Astrocyte (in vitro differentiated cells and primary cell): ENCODE results near the gene NUP214. TPM values are rescaled to one million over a fixed set of nuclear protein-coding genes. Genes with fewer than 3 reads are reported as not detected.

Experiments used
- DNase-seq: peaks from one replicate; pipeline ENCODE4 v3.0.0-alpha.2; 2010; ENCODE audit warnings: low read depth
- FAIRE-seq: peaks from 2 replicates; lab custom pipeline; 2011; peaks lifted over from hg19 to GRCh38; lab: Jason Lieb, UNC
- H2AFZ ChIP-seq: 2 replicates; pipeline ENCODE4 v1.6.0; 2012; ENCODE audit warnings: low read depth, low read length, inconsistent platforms
- H3K27ac ChIP-seq: 2 replicates; pipeline ENCODE4 v1.5.1; 2011; ENCODE audit warnings: low read depth, low read length, inconsistent platforms
- H3K27me3 ChIP-seq: 2 replicates; pipeline ENCODE4 v1.6.0; 2011; ENCODE audit warnings: low read length, inconsistent platforms; ENCODE audit not compliant: insufficient read depth
- H3K36me3 ChIP-seq: 2 replicates; pipeline ENCODE4 v1.5.1; 2011; ENCODE audit warnings: low read length, inconsistent platforms; ENCODE audit not compliant: insufficient read depth
- H3K4me1 ChIP-seq: 2 replicates; pipeline ENCODE4 v1.5.1; 2011; ENCODE audit warnings: low read length, inconsistent platforms; ENCODE audit not compliant: insufficient read depth
- H3K4me2 ChIP-seq: 2 replicates; pipeline ENCODE4 v1.6.0; 2012; ENCODE audit warnings: low read length, inconsistent platforms
- H3K4me3 ChIP-seq: 2 replicates; pipeline ENCODE4 v1.5.1; 2011; ENCODE audit warnings: low read depth, mild to moderate bottlenecking, low read length, inconsistent platforms; ENCODE audit not compliant: insufficient read depth
- H3K79me2 ChIP-seq: 2 replicates; pipeline ENCODE4 v1.6.0; 2012; ENCODE audit warnings: mild to moderate bottlenecking, low read length, inconsistent platforms; ENCODE audit not compliant: insufficient read depth
- H3K9ac ChIP-seq: 2 replicates; pipeline ENCODE4 v1.6.0; 2012; ENCODE audit warnings: mild to moderate bottlenecking, low read length, inconsistent platforms
- H3K9me3 ChIP-seq: 2 replicates; pipeline ENCODE4 v1.5.1; 2012; ENCODE audit warnings: low read depth, mild to moderate bottlenecking, low read length, inconsistent platforms; ENCODE audit not compliant: insufficient read depth
- H4K20me1 ChIP-seq: 2 replicates; pipeline ENCODE4 v1.6.0; 2012; ENCODE audit warnings: low read length, inconsistent platforms; ENCODE audit not compliant: insufficient read depth
- H3K27ac Mint-ChIP-seq: one replicate; pipeline ENCODE4 v1.8.0; 2021; ENCODE audit warnings: mild to moderate bottlenecking, mixed read lengths; ENCODE audit not compliant: unreplicated experiment
- H3K27me3 Mint-ChIP-seq: one replicate; pipeline ENCODE4 v1.8.0; 2021; ENCODE audit warnings: low read depth, mixed read lengths; ENCODE audit not compliant: unreplicated experiment
- H3K36me3 Mint-ChIP-seq: one replicate; pipeline ENCODE4 v1.8.0; 2021; ENCODE audit warnings: low read depth, mixed read lengths; ENCODE audit not compliant: unreplicated experiment
- H3K4me1 Mint-ChIP-seq: one replicate; pipeline ENCODE4 v1.8.0; 2021; ENCODE audit warnings: low read depth, mixed read lengths; ENCODE audit not compliant: unreplicated experiment
- H3K4me3 Mint-ChIP-seq: one replicate; pipeline ENCODE4 v1.8.0; 2021; ENCODE audit warnings: mild to moderate bottlenecking, moderate library complexity, mixed read lengths; ENCODE audit not compliant: unreplicated experiment
- H3K9me3 Mint-ChIP-seq: one replicate; pipeline ENCODE4 v1.8.0; 2021; ENCODE audit warnings: mild to moderate bottlenecking, mixed read lengths; ENCODE audit not compliant: unreplicated experiment
- CTCF ChIP-seq: IDR thresholded peaks from 2 replicates; pipeline ENCODE4 v1.5.1; 2011; ENCODE audit warnings: low read depth, mild to moderate bottlenecking, inconsistent platforms, low read length, moderate library complexity; ENCODE audit not compliant: insufficient read depth
- EZH2 ChIP-seq: IDR thresholded peaks from 2 replicates; pipeline ENCODE4 v1.6.1; 2012; ENCODE audit warnings: mild to moderate bottlenecking, low read length, inconsistent platforms; ENCODE audit not compliant: insufficient read depth
- total RNA-seq: library from RNA; stranded (reverse); gene quantifications from 2 replicates; pipeline ENCODE4 v1.2.1, GENCODE V29; 2021

Gene NUP214
- total RNA-seq, 1 donor from 2014 or later = 30.5 TPM

GRCh38 chr9:131233995-131234394 is 108.6 kb downstream of the NUP214 start:
- Mint-ChIP-seq H3K9me3 (no peaks in the 10 kb centered on the region), H3K27me3 (no peaks in the 10 kb centered on the region), H3K27ac (no peak overlapping the region), H3K4me3 (no peak overlapping the region), H3K36me3 (peaks cover 28% of the 10 kb centered on the region), H3K4me1 (peaks cover 12% of the 10 kb centered on the region)
- FAIRE-seq = no peak
- TF ChIP-seq CTCF = no peak
- H3K79me2 ChIP-seq = no peaks in the 10 kb centered on the region
- peaks cover 3% of the 10 kb centered on the region for H4K20me1 ChIP-seq
- peaks cover 25% of the 10 kb centered on the region for H3K4me1 ChIP-seq
- no peak overlapping the region for H3K9ac ChIP-seq
- no peaks in the 10 kb centered on the region for H3K9me3 ChIP-seq
- H3K27me3 ChIP-seq = no peaks in the 10 kb centered on the region
- no peak for DNase-seq
- H3K4me2 ChIP-seq = no peak overlapping the region
- H3K4me3 ChIP-seq = no peak overlapping the region
- H3K36me3 ChIP-seq = peaks cover 29% of the 10 kb centered on the region
- no peak overlapping the region for H3K27ac ChIP-seq
- H2AFZ ChIP-seq = no peak overlapping the region

GRCh38 chr9:131234799-131235479 is 109.6 kb downstream of the NUP214 start:
- Histone ChIP-seq H3K79me2 (no peaks in the 10 kb centered on the region), H3K27ac (no peak overlapping the region), H4K20me1 (no peaks in the 10 kb centered on the region), H2AFZ (no peak overlapping the region), H3K27me3 (no peaks in the 10 kb centered on the region), H3K36me3 (peaks cover 29% of the 10 kb centered on the region), H3K4me2 (no peak overlapping the region), H3K4me3 (no peak overlapping the region), H3K9ac (no peak overlapping the region), H3K4me1 (peaks cover 23% of the 10 kb centered on the region), H3K9me3 (no peaks in the 10 kb centered on the region)
- Mint-ChIP-seq H3K9me3 (no peaks in the 10 kb centered on the region), H3K27ac (no peak overlapping the region), H3K4me3 (no peak overlapping the region), H3K27me3 (peaks cover under 1% of the 10 kb centered on the region), H3K36me3 (peaks cover 24% of the 10 kb centered on the region), H3K4me1 (peaks cover 14% of the 10 kb centered on the region)
- no peak for FAIRE-seq
- TF ChIP-seq EZH2 (no peak), CTCF (no peak)
- DNase-seq = no peak

GRCh38 chr9:131235480-131235851 is 110.1 kb downstream of the NUP214 start:
- Histone ChIP-seq H3K27ac (no peak overlapping the region), H2AFZ (no peak overlapping the region), H3K4me1 (peaks cover 23% of the 10 kb centered on the region), H4K20me1 (no peaks in the 10 kb centered on the region), H3K4me3 (no peak overlapping the region), H3K79me2 (no peaks in the 10 kb centered on the region), H3K36me3 (peaks cover 25% of the 10 kb centered on the region), H3K9me3 (no peaks in the 10 kb centered on the region), H3K27me3 (no peaks in the 10 kb centered on the region), H3K4me2 (no peak overlapping the region), H3K9ac (no peak overlapping the region)
- Mint-ChIP-seq H3K27me3 (peaks cover 5% of the 10 kb centered on the region), H3K9me3 (no peaks in the 10 kb centered on the region), H3K4me1 (peaks cover 14% of the 10 kb centered on the region), H3K27ac (no peak overlapping the region), H3K36me3 (peaks cover 19% of the 10 kb centered on the region), H3K4me3 (no peak overlapping the region)
- FAIRE-seq = no peak
- TF ChIP-seq EZH2 = no peak
- TF ChIP-seq CTCF = no peak
- DNase-seq = no peak
